Effector memory CD4-positive, alpha-beta T cell (primary cell): ENCODE measurements around the gene CNTN4.
"Not testable (repeated sequence)": the region's sequence is repeated elsewhere in the genome, so short reads cannot be mapped to it uniquely, and the experiment has no call there.

Experiments used
- DNase-seq, 3 donors: peaks; one replicate each; pipeline ENCODE4 v3.0.0-alpha.2; 2020
- H3K27ac ChIP-seq: 2 replicates; pipeline ENCODE4 v1.7.0; 2013; ENCODE audit warnings: mild to moderate bottlenecking, low read length, moderate library complexity; ENCODE audit not compliant: insufficient read depth, poor library complexity, severe bottlenecking
- H3K27me3 ChIP-seq: replicated peaks from 2 replicates; pipeline ENCODE4 v1.7.0; 2013; ENCODE audit warnings: mild to moderate bottlenecking, low read length; ENCODE audit not compliant: insufficient read depth, control insufficient read depth, poor library complexity, severe bottlenecking
- H3K36me3 ChIP-seq: 2 replicates; pipeline ENCODE4 v1.7.0; 2013; ENCODE audit warnings: mild to moderate bottlenecking, low read length, moderate library complexity; ENCODE audit not compliant: control insufficient read depth, insufficient read depth
- H3K4me1 ChIP-seq: 2 replicates; pipeline ENCODE4 v1.7.0; 2013; ENCODE audit warnings: low read length, mild to moderate bottlenecking; ENCODE audit not compliant: control insufficient read depth, insufficient read depth, poor library complexity, severe bottlenecking
- H3K4me3 ChIP-seq: 2 replicates; pipeline ENCODE4 v1.7.0; 2013; ENCODE audit warnings: low read length, low read depth, mild to moderate bottlenecking; ENCODE audit not compliant: insufficient read depth, poor library complexity, severe bottlenecking
- H3K9me3 ChIP-seq: 2 replicates; pipeline ENCODE4 v1.7.0; 2013; ENCODE audit warnings: mild to moderate bottlenecking, low read length, moderate library complexity; ENCODE audit not compliant: control insufficient read depth

The CNTN4 gene

DNA sequence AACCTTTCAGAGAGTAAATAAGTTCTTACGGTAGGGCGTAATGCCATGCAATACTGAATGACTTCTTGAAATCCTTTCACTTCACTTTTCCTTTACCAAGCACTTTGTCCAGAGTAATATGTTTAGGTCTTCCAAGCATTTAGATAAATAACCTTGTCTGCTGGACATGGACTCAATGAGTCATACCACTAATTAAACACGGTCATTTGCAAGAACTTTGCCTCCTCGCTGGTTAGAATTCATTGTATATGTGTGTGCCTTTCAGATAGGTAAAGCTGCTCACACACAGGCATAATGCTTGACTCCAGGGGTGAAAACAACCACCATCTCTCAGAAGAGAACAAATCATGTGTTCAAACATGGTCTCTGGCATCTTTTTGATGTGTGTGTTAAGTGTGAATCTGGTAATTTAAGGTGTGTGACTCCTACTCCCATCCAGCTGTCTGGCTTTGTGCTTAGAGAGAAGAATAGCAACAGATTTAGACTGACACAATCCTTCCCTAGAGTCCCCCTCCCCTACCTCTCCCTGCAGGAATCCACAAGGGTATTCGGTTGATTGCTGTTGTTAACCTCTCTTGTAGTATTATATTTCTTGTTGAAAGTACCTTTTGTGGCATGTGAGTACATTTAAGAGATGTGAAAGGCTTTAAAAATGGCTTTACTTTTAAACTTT is 419.0 kb downstream of the CNTN4 start:
- H3K36me3 ChIP-seq: no peaks in the 10 kb centered on the region
- no peaks in the 10 kb centered on the region for H3K4me1 ChIP-seq
- no peak overlapping the region for H3K4me3 ChIP-seq
- H3K27me3 ChIP-seq: no peaks in the 10 kb centered on the region
- H3K27ac ChIP-seq: no peak overlapping the region
- DNase-seq: no peak
- no peaks in the 10 kb centered on the region for H3K9me3 ChIP-seq

DNA sequence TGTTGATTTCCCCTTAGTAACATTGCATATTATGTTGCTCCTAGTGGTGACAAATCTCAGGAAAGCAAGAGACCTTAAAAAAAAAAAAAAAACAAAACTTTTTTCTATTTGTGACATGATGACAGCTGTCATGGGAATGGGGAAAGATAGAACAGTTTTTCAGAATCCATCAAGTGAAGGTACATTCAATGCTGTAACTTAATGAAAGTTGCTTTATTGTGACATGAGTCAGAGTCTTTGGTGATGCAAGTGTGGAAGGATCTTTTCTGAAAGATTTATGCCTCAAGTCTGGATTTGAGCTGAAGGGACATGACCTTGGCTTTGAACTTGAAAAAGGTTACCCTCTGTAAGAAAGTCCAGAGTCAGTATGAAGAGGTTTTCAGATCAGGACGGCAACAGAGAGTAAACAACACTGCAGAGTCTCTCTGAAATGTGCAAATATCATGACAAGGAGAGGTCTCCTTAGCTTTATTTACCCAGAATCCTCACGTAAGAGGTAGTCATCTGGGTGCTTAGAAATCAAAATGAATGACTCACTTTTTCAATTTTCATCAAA is 424.7 kb downstream of the CNTN4 start:
- Histone ChIP-seq H3K36me3 (no peaks in the 10 kb centered on the region), H3K9me3 (no peaks in the 10 kb centered on the region), H3K4me3 (no peak overlapping the region), H3K27ac (no peak overlapping the region), H3K4me1 (no peaks in the 10 kb centered on the region), H3K27me3 (no peaks in the 10 kb centered on the region)
- DNase-seq: no peak

DNA sequence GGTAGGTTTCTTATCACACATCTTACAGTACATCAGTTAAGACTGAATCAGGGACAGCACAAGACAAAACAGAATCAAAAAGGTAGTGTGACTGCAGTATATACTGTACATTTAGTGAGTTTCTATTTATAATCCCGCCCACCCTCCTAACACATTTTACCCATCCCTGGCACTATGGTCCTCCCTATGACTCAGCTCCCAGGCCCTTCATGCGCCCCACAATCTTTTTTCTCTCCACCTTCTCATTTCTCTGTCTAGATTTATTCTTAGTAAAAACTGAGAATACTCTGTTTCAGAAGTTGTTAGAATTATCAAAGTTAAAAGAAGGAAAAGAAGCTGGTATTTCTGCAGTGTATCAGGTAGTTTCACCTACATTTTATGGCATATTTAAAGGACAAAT is 427.3 kb downstream of the CNTN4 start:
- Histone ChIP-seq H3K27ac (no peak overlapping the region), H3K4me1 (no peaks in the 10 kb centered on the region), H3K9me3 (no peaks in the 10 kb centered on the region), H3K36me3 (no peaks in the 10 kb centered on the region), H3K4me3 (no peak overlapping the region), H3K27me3 (no peaks in the 10 kb centered on the region)
- no peak for DNase-seq

DNA sequence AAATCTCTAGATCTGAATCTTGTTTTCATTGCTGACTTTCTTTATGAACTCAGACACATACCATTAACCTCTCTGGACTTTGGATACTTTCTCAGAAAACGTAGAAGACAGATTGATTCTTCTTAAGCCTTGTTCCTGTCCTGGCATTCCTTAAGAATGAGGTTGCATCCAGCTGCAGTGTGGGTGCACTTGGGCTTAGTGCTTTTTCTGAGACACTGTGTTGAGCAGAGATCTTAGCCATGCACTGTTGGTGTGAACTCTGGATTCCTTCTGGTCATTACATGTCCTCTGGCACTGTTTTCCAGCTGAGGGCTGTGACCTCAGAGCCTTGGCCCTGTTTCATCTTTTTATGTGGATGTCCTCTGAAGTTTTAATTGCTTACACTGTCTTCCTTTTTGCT is 428.3 kb downstream of the CNTN4 start:
- Histone ChIP-seq H3K27ac (no peak overlapping the region), H3K9me3 (no peaks in the 10 kb centered on the region), H3K27me3 (no peaks in the 10 kb centered on the region), H3K4me3 (no peak overlapping the region), H3K36me3 (no peaks in the 10 kb centered on the region), H3K4me1 (no peaks in the 10 kb centered on the region)
- DNase-seq: no peak

DNA sequence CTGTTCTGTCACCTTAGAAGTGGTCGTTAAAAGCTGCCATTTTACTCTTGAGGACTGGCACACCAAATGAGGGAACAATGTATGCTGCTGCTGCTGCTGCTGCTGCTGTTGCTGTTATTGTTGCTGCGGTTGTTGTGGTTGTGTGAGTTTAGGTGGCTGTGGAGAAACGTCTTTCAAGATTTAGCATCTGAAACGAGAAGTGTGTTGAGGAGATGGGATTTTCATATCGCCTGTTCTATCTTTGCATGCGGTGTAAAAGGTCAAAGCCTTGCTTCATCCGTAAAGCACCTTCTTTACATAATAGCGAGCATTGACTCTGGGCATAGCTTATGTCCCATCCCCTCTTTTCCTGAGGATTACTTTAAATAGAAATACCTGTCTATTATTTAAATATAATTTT is 428.7 kb downstream of the CNTN4 start:
- H3K9me3 ChIP-seq, DNase-seq, H3K27me3 ChIP-seq, H3K4me1 ChIP-seq, H3K36me3 ChIP-seq, H3K27ac ChIP-seq, H3K4me3 ChIP-seq: not testable (repeated sequence)

GRCh38 chr3:2534767-2535166 is 436.1 kb downstream of the CNTN4 start:
- not testable (repeated sequence) for H3K27me3 ChIP-seq, H3K4me3 ChIP-seq, H3K4me1 ChIP-seq

GRCh38 chr3:2535206-2535605 is 436.5 kb downstream of the CNTN4 start:
- H3K4me3 ChIP-seq: no peak overlapping the region
- H3K9me3 ChIP-seq: no peaks in the 10 kb centered on the region
- no peaks in the 10 kb centered on the region for H3K27me3 ChIP-seq
- H3K27ac ChIP-seq: no peak overlapping the region
- H3K4me1 ChIP-seq: no peaks in the 10 kb centered on the region
- DNase-seq: no peak
- H3K36me3 ChIP-seq: no peaks in the 10 kb centered on the region

More at GRCh38 chr3:2534767-2535166, 436.1 kb downstream of the CNTN4 start:
- H3K36me3 ChIP-seq, H3K9me3 ChIP-seq, H3K27ac ChIP-seq, DNase-seq: not testable (repeated sequence)

DNA sequence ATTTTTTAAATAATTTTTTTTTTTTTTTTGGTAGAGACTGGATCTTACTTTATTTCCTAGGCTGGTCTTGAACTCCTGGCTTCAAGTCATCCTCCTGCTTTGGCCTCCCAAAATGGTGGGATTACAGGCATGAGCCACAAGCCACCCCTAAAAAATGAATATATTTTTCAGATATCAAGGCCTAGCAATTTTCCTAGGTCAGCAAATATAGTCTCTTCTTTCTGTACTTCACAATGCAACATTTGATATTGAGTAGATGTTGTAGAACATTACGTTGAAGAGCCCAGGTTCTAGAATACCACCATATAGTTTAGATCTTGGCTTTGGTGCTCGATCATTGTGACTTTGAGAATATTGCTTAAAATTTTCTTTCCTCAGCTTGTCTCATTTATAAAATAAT is 437.9 kb downstream of the CNTN4 start:
- Histone ChIP-seq H3K27ac (no peak overlapping the region), H3K4me3 (no peak overlapping the region), H3K27me3 (no peaks in the 10 kb centered on the region), H3K36me3 (no peaks in the 10 kb centered on the region), H3K9me3 (no peaks in the 10 kb centered on the region), H3K4me1 (no peaks in the 10 kb centered on the region)
- no peak for DNase-seq

GRCh38 chr3:2540115-2540514 is 441.4 kb downstream of the CNTN4 start:
- Histone ChIP-seq H3K36me3 (no peaks in the 10 kb centered on the region), H3K27ac (no peak overlapping the region), H3K4me3 (no peak overlapping the region), H3K4me1 (no peaks in the 10 kb centered on the region), H3K27me3 (no peaks in the 10 kb centered on the region), H3K9me3 (no peaks in the 10 kb centered on the region)
- DNase-seq: no peak

DNA sequence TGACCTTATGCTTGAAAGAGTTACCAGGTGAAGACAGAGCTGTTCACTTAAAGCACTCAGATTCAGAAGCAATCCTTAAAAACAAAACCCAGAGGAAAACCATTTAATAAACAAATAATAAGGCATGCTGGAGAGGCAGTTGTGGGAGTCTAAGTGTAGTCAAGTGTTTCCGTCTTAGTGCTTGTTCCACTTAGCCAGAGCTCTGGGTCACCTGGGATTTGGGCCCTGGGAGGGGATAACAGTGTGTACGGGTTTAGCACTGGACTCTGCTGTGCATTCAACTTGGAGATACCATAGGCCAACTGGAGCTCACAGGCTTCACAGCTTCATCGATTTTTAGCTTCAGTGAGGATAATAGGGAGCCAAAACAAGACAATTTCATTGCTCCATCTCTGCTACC is 444.6 kb downstream of the CNTN4 start:
- Histone ChIP-seq H3K36me3 (no peaks in the 10 kb centered on the region), H3K9me3 (no peaks in the 10 kb centered on the region), H3K27me3 (no peaks in the 10 kb centered on the region), H3K4me1 (no peaks in the 10 kb centered on the region), H3K4me3 (no peak overlapping the region), H3K27ac (no peak overlapping the region)
- DNase-seq: no peak
